ENCODE results near the gene KNG1. TPM values are rescaled to one million over a fixed set of nuclear protein-coding genes. Genes with fewer than 3 reads are reported as not detected.
A peak's percentile ranks its signal among the peaks of the same experiment; 100 is the strongest.

Gene KNG1
- total RNA-seq, 1 donor from 2014 or later: not detected

DNA sequence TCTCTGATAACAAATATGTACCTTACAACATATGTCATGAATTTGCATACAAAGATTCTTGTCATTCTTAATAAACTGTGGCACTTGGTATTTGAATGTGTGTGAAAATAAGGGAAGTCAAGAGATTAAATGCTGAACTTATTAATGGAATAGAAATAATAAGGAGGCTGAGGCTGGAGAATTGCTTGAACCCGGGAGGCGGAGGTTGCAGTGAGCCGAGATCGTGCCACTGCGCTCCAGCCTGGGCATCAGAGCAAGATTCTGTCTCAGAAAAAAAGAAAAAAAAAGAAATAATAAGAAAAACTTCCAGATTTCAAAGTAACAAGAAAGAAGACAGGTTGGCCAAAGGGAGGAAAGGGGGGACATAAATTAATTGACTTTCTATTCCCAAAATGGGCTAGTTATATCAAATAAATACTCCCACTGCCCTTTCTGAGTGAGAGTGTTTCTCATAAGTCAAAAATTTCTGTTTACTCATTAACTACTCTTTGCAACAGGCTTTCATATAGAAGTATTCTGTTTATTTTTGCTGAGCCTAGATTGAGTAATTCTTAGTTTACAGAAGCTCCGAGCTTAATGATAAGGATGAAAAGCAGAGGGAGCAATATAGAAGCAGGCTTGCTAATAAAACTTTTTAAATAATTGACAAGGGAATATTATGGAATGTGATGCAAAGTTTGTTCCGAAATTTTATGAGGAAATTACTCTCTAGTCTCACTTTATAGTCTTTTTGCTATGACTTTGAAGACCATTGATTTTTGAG, 25.6 kb downstream of the KNG1 start:
- Histone ChIP-seq H3K36me3 (no peaks in the 10 kb centered on the region), H3K27me3 (ENCODE audit: low read depth) (no peaks in the 10 kb centered on the region), H3K4me1 (no peaks in the 10 kb centered on the region), H3K4me3 (no peak overlapping the region), H3K9me3 (no peaks in the 10 kb centered on the region), H3K27ac (no peak overlapping the region)
- no peak for TF ChIP-seq CTCF (IDR thresholded peaks at IDR 0.05)
- intact Hi-C loops (cut with DNase I): no loop called here
- DNase-seq (no peak), ATAC-seq (peak in 1 of 2 donors; percentile 20)

- Histone ChIP-seq H3K4me3 (no peak overlapping the region), H3K4me1 (no peaks in the 10 kb centered on the region), H3K27ac (no peak overlapping the region), H3K36me3 (no peaks in the 10 kb centered on the region), H3K27me3 (ENCODE audit: low read depth) (no peaks in the 10 kb centered on the region), H3K9me3 (no peaks in the 10 kb centered on the region)
- DNase-seq (no peak), ATAC-seq (no peak)
- TF ChIP-seq CTCF (IDR thresholded peaks at IDR 0.05): no peak
- intact Hi-C loops (cut with DNase I): no loop called here
These were observed 26.5 kb downstream of the KNG1 start for GRCh38 chr3:186743666-186744065.

DNA sequence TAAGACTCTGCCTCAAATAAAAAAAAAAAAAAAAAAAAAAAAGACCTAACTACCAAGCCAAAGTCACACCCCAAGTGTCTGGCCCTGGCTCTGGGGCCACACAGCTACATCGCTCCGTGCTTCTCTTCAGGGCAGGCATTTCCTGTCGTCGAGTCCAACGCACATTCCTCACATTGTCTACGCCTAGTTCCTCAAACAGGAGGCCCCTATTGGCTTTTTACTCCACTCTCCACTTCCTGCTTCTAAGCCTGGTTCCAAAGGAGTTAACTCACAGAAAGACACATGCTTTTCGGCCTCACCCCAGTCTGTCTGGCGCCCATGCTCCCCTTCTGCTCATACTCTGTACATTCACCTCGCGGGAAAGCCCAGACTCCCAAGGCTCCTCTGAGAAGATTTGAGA, 28.8 kb downstream of the KNG1 start:
- H3K9me3 ChIP-seq: no peaks in the 10 kb centered on the region
- no peak for TF ChIP-seq CTCF (IDR thresholded peaks at IDR 0.05)
- H3K27ac ChIP-seq: peak overlapping the region; percentile 51
- H3K36me3 ChIP-seq: no peaks in the 10 kb centered on the region
- no peak overlapping the region for H3K4me3 ChIP-seq
- H3K27me3 ChIP-seq (ENCODE audit: low read depth): no peaks in the 10 kb centered on the region
- no peaks in the 10 kb centered on the region for H3K4me1 ChIP-seq
- ATAC-seq (peak; percentile 96), DNase-seq (peak; percentile 74)
- intact Hi-C loops (cut with DNase I): no loop called here

GRCh38 chr3:186750316-186750715, 33.2 kb downstream of the KNG1 start:
- Histone ChIP-seq H3K9me3 (no peaks in the 10 kb centered on the region), H3K27me3 (ENCODE audit: low read depth) (no peaks in the 10 kb centered on the region), H3K4me1 (no peaks in the 10 kb centered on the region), H3K27ac (no peak overlapping the region), H3K4me3 (no peak overlapping the region), H3K36me3 (no peaks in the 10 kb centered on the region)
- intact Hi-C loops (cut with DNase I): no loop called here
- DNase-seq (no peak), ATAC-seq (no peak)
- no peak for TF ChIP-seq CTCF (IDR thresholded peaks at IDR 0.05)

DNA sequence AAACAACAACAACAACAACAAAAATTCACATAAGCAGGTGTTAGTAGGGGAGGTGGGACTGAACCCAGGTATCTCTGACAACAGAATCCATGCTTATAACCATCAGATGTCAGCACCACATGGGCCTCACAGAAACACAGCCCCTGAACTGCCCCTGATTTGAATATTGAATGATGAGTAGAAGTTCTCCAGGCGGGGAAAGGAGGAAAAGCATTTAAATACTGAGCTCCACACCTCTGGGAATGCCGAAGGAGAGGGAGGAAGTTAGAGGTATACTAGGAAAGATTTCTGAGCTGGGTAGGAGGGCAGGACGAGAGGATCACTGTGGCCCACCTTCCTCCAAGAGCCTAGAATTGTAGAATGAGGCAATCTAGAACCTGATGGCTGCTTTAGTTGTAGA, 34.3 kb downstream of the KNG1 start:
- DNase-seq: no peak
- no peaks in the 10 kb centered on the region for H3K9me3 ChIP-seq
- no peak for ATAC-seq
- intact Hi-C loops (cut with DNase I): no loop called here
- no peaks in the 10 kb centered on the region for H3K4me1 ChIP-seq
- H3K36me3 ChIP-seq: no peaks in the 10 kb centered on the region
- no peak overlapping the region for H3K4me3 ChIP-seq
- H3K27me3 ChIP-seq (ENCODE audit: low read depth): no peaks in the 10 kb centered on the region
- TF ChIP-seq CTCF (IDR thresholded peaks at IDR 0.05): no peak
- H3K27ac ChIP-seq: no peak overlapping the region

All from lower lobe of right lung (tissue), 2 donors.